Liver (tissue), 9 donors: ENCODE data around the gene CENPX. TPM values are rescaled to one million over a fixed set of nuclear protein-coding genes. Genes with fewer than 3 reads are reported as not detected.

ENCODE experiments used
- DNase-seq: peaks from one replicate; pipeline ENCODE4 v3.0.0-alpha.2; 2017; ENCODE audit warnings: low spot score
- H3K27ac ChIP-seq, 2 donors: one replicate each; pipeline ENCODE4 v1.7.0; 2013; ENCODE audit warnings: inconsistent platforms in 2 of 2, low read length in 2 of 2, control low read depth in 1 of 2, low read depth in 1 of 2, mild to moderate bottlenecking in 1 of 2
- H3K27me3 ChIP-seq, 4 donors: one replicate each; pipeline versions ENCODE4 v1.6.1 to v1.7.0; 2013; ENCODE audit warnings: low read length in 3 of 4, inconsistent platforms in 1 of 4, mild to moderate bottlenecking in 1 of 4, moderate library complexity in 1 of 4; ENCODE audit not compliant: control insufficient read depth in 4 of 4, insufficient read depth in 4 of 4
- H3K36me3 ChIP-seq, 4 donors: one replicate each; pipeline versions ENCODE4 v1.6.1 to v1.7.0; 2013; ENCODE audit warnings: low read length in 3 of 4, mild to moderate bottlenecking in 3 of 4, low read depth in 1 of 4, moderate library complexity in 1 of 4; ENCODE audit not compliant: control insufficient read depth in 4 of 4, insufficient read depth in 3 of 4
- H3K4me1 ChIP-seq, 4 donors: one replicate each; pipeline versions ENCODE4 v1.6.1 to v1.7.0; 2013; ENCODE audit warnings: low read length in 3 of 4, mild to moderate bottlenecking in 3 of 4, moderate library complexity in 1 of 4; ENCODE audit not compliant: control insufficient read depth in 4 of 4, insufficient read depth in 4 of 4
- H3K4me3 ChIP-seq, 3 donors: one replicate each; pipeline versions ENCODE4 v1.6.1 to v1.7.0; 2013; ENCODE audit warnings: low read length in 3 of 3, control low read depth in 1 of 3, low read depth in 1 of 3, mild to moderate bottlenecking in 1 of 3
- H3K9ac ChIP-seq, 2 donors: one replicate each; pipeline ENCODE4 v1.7.0; 2013; ENCODE audit warnings: low read length in 2 of 2, mild to moderate bottlenecking in 2 of 2, moderate library complexity in 2 of 2, control low read depth in 1 of 2, low read depth in 1 of 2
- H3K9me3 ChIP-seq, 4 donors: one replicate each; pipeline versions ENCODE4 v1.6.1 to v1.7.0; 2013; ENCODE audit warnings: low read length in 3 of 4; ENCODE audit not compliant: control insufficient read depth in 4 of 4
- ATF3 ChIP-seq: IDR thresholded peaks from 2 replicates; pipeline ENCODE4 v1.6.1; 2016; ENCODE audit warnings: antibody characterized with exemption
- EGR1 ChIP-seq, 2 donors: IDR thresholded peaks; 2 replicates each; pipeline ENCODE4 v1.6.1; 2016 to 2018; ENCODE audit warnings: antibody characterized with exemption in 2 of 2, low read depth in 2 of 2
- FOXA1 ChIP-seq: IDR thresholded peaks from 2 replicates; pipeline ENCODE4 v1.6.1; 2016; ENCODE audit warnings: antibody characterized with exemption
- FOXA2 ChIP-seq: IDR thresholded peaks from 2 replicates; pipeline ENCODE4 v1.6.1; 2016; ENCODE audit warnings: antibody characterized with exemption
- GABPA ChIP-seq, 2 donors: IDR thresholded peaks in 1 of 2; conservative IDR thresholded peaks in 1 of 2; 2 replicates each; pipeline ENCODE4 v1.6.1; 2016; ENCODE audit warnings: antibody characterized with exemption in 2 of 2, mild to moderate bottlenecking in 1 of 2, moderate library complexity in 1 of 2
- HNF4A ChIP-seq, 2 donors: conservative IDR thresholded peaks; 2 replicates each; pipeline ENCODE4 v1.6.1; 2016; ENCODE audit warnings: antibody characterized with exemption in 2 of 2, mild to moderate bottlenecking in 2 of 2
- HNF4G ChIP-seq: IDR thresholded peaks from 2 replicates; pipeline ENCODE4 v1.6.1; 2016; ENCODE audit warnings: antibody characterized with exemption
- JUND ChIP-seq, 2 donors: IDR thresholded peaks; 2 replicates each; pipeline ENCODE4 v1.6.1; 2016; ENCODE audit warnings: antibody characterized with exemption in 2 of 2
- MAX ChIP-seq: IDR thresholded peaks from 2 replicates; pipeline ENCODE4 v1.6.1; 2016; ENCODE audit warnings: antibody characterized with exemption
- NR2F2 ChIP-seq: IDR thresholded peaks from 2 replicates; pipeline ENCODE4 v1.6.1; 2016; ENCODE audit warnings: antibody characterized with exemption
- RAD21 ChIP-seq, 2 donors: IDR thresholded peaks; 2 replicates each; pipeline ENCODE4 v1.6.1; 2016; ENCODE audit warnings: antibody characterized with exemption in 2 of 2, mild to moderate bottlenecking in 2 of 2
- SP1 ChIP-seq: IDR thresholded peaks from 2 replicates; pipeline ENCODE4 v1.6.1; 2018; ENCODE audit warnings: antibody characterized with exemption, mild to moderate bottlenecking
- TAF1 ChIP-seq: conservative IDR thresholded peaks from 2 replicates; pipeline ENCODE4 v1.6.1; 2016; ENCODE audit warnings: antibody characterized with exemption, mild to moderate bottlenecking
- YY1 ChIP-seq: IDR thresholded peaks from 2 replicates; pipeline ENCODE4 v1.6.1; 2016; ENCODE audit warnings: antibody characterized with exemption, mild to moderate bottlenecking
- WGBS: extraction: QIAGEN DNeasy Blood & Tissue Kit; methylation state at CpG from one replicate; pipeline ENCODE4 v1.1.7; 2013; 5-methylcytosine and 5-hydroxymethylcytosine counted together
- polyA plus RNA-seq, 2 donors: library from polyadenylated mRNA; stranded (reverse) in 1 of 2; unstranded in 1 of 2; fragments of 200-250 nt in 1 of 2; fragments of >200 nt in 1 of 2; fragmentation: Nextera tagmentation in 1 of 2; extraction: Ambion mirVana in 1 of 2; gene quantifications; one replicate each; pipeline versions ENCODE4 v1.2.1 to v1.2.3, GENCODE V29; 2013 to 2015
- total RNA-seq, 2 donors: library from RNA; depleted of rRNA; stranded (reverse); fragments of >200 nt; gene quantifications; one replicate each; pipeline ENCODE4 v1.2.3, GENCODE V29; 2014
- TF ChIP-seq, protein P1 (sequence below): IDR thresholded peaks from 2 replicates; pipeline ENCODE4 v1.6.1; 2016; ENCODE audit warnings: antibody characterized with exemption, mild to moderate bottlenecking
- TF ChIP-seq, protein P2 (sequence below): IDR thresholded peaks from 2 replicates; pipeline ENCODE4 v1.6.1; 2016; ENCODE audit warnings: antibody characterized with exemption
- TF ChIP-seq, protein P3 (sequence below): fragments of 150-350 bp; IDR thresholded peaks from 2 replicates; pipeline ENCODE4 v1.5.1; 2017; ENCODE audit warnings: improper control_type of control experiment, low read depth, low read length; ENCODE audit not compliant: missing input control
- donor health status: healthy.
- donor health status: healthy.
- donor health status: healthy.
- donor health status: healthy.
- donor health status: healthy.

CENPX gene
- total and polyA plus RNA-seq, 4 donors, result 22.5 to 83.9 (median 44.9) TPM

- no peak for TF ChIP-seq TAF1
- TF ChIP-seq EGR1 (IDR thresholded peaks at IDR 0.05; ENCODE audit: low read depth in 2 of 2), result no peak
- no peak for TF ChIP-seq SP1
- no peak for TF ChIP-seq MAX
- TF ChIP-seq, protein P1, sequence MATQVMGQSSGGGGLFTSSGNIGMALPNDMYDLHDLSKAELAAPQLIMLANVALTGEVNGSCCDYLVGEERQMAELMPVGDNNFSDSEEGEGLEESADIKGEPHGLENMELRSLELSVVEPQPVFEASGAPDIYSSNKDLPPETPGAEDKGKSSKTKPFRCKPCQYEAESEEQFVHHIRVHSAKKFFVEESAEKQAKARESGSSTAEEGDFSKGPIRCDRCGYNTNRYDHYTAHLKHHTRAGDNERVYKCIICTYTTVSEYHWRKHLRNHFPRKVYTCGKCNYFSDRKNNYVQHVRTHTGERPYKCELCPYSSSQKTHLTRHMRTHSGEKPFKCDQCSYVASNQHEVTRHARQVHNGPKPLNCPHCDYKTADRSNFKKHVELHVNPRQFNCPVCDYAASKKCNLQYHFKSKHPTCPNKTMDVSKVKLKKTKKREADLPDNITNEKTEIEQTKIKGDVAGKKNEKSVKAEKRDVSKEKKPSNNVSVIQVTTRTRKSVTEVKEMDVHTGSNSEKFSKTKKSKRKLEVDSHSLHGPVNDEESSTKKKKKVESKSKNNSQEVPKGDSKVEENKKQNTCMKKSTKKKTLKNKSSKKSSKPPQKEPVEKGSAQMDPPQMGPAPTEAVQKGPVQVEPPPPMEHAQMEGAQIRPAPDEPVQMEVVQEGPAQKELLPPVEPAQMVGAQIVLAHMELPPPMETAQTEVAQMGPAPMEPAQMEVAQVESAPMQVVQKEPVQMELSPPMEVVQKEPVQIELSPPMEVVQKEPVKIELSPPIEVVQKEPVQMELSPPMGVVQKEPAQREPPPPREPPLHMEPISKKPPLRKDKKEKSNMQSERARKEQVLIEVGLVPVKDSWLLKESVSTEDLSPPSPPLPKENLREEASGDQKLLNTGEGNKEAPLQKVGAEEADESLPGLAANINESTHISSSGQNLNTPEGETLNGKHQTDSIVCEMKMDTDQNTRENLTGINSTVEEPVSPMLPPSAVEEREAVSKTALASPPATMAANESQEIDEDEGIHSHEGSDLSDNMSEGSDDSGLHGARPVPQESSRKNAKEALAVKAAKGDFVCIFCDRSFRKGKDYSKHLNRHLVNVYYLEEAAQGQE, result no peak
- TF ChIP-seq FOXA1, result no peak
- TF ChIP-seq FOXA2, result no peak
- TF ChIP-seq HNF4G, result no peak
- TF ChIP-seq, protein P2, sequence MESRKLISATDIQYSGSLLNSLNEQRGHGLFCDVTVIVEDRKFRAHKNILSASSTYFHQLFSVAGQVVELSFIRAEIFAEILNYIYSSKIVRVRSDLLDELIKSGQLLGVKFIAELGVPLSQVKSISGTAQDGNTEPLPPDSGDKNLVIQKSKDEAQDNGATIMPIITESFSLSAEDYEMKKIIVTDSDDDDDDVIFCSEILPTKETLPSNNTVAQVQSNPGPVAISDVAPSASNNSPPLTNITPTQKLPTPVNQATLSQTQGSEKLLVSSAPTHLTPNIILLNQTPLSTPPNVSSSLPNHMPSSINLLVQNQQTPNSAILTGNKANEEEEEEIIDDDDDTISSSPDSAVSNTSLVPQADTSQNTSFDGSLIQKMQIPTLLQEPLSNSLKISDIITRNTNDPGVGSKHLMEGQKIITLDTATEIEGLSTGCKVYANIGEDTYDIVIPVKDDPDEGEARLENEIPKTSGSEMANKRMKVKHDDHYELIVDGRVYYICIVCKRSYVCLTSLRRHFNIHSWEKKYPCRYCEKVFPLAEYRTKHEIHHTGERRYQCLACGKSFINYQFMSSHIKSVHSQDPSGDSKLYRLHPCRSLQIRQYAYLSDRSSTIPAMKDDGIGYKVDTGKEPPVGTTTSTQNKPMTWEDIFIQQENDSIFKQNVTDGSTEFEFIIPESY, result no peak
- no peak for TF ChIP-seq HNF4A (conservative IDR thresholded peaks at IDR 0.05)
- TF ChIP-seq RAD21 (IDR thresholded peaks at IDR 0.05), result no peak
- TF ChIP-seq YY1, result no peak
- no peak for TF ChIP-seq GABPA (IDR thresholded peaks at IDR 0.05 in 1 of 2, conservative IDR thresholded peaks at IDR 0.05 in 1 of 2)
- TF ChIP-seq JUND (IDR thresholded peaks at IDR 0.05), result no peak
- Histone ChIP-seq H3K9ac (peak overlapping the region; percentile 70 to 96), H3K27ac (peak overlapping the region; percentile 90 to 99), H3K4me1 (peaks cover 18 to 64% (median 41%) of the 10 kb centered on the region in 4 donors), H3K4me3 (peak overlapping the region; percentile 40 to 90 (median 70)), H3K9me3 (no peaks in the 10 kb centered on the region), H3K36me3 (peaks cover 0 to 5% (median 1%) of the 10 kb centered on the region in 4 donors), H3K27me3 (no peaks in the 10 kb centered on the region)
- no peak for DNase-seq
- 38% methylated on average over 20 of the region's 20 CpGs for WGBS
Measured at GRCh38 chr17:82035956-82036633, 13.4 kb upstream of the CENPX start.

- peak overlapping the region in 2 of 3 donors; percentile 70 to 90 for H3K4me3 ChIP-seq
- H3K9me3 ChIP-seq, result no peaks in the 10 kb centered on the region
- no peak for DNase-seq
- no peaks in the 10 kb centered on the region for H3K27me3 ChIP-seq
- peaks cover 14 to 65% (median 42%) of the 10 kb centered on the region in 4 donors for H3K4me1 ChIP-seq
- H3K27ac ChIP-seq, result peak overlapping the region; percentile 15 to 99
- peaks cover 0 to 5% (median 1%) of the 10 kb centered on the region in 4 donors for H3K36me3 ChIP-seq
- WGBS, result 42% methylated on average over 8 of the region's 8 CpGs
- H3K9ac ChIP-seq, result no peak overlapping the region
- no peak for TF ChIP-seq SP1
- TF ChIP-seq, protein P3, sequence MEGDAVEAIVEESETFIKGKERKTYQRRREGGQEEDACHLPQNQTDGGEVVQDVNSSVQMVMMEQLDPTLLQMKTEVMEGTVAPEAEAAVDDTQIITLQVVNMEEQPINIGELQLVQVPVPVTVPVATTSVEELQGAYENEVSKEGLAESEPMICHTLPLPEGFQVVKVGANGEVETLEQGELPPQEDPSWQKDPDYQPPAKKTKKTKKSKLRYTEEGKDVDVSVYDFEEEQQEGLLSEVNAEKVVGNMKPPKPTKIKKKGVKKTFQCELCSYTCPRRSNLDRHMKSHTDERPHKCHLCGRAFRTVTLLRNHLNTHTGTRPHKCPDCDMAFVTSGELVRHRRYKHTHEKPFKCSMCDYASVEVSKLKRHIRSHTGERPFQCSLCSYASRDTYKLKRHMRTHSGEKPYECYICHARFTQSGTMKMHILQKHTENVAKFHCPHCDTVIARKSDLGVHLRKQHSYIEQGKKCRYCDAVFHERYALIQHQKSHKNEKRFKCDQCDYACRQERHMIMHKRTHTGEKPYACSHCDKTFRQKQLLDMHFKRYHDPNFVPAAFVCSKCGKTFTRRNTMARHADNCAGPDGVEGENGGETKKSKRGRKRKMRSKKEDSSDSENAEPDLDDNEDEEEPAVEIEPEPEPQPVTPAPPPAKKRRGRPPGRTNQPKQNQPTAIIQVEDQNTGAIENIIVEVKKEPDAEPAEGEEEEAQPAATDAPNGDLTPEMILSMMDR, result no peak
- TF ChIP-seq EGR1 (IDR thresholded peaks at IDR 0.05; ENCODE audit: low read depth in 2 of 2), result no peak
- no peak for TF ChIP-seq JUND (IDR thresholded peaks at IDR 0.05)
- TF ChIP-seq, protein P2, result no peak
- TF ChIP-seq HNF4G, result no peak
- no peak for TF ChIP-seq GABPA (IDR thresholded peaks at IDR 0.05 in 1 of 2, conservative IDR thresholded peaks at IDR 0.05 in 1 of 2)
- TF ChIP-seq FOXA1, result no peak
- TF ChIP-seq, protein P1, result no peak
- no peak for TF ChIP-seq TAF1
- TF ChIP-seq ATF3, result no peak
- TF ChIP-seq HNF4A (conservative IDR thresholded peaks at IDR 0.05), result no peak
- no peak for TF ChIP-seq NR2F2
- TF ChIP-seq RAD21 (IDR thresholded peaks at IDR 0.05), result no peak
Measured at GRCh38 chr17:82035488-82035887, 12.8 kb upstream of the CENPX start.
